PFSK-1 (cell line): Measurements from ENCODE around the gene FAM184B.

Experiments
- POLR2AphosphoS5 ChIP-seq: IDR thresholded peaks from 2 replicates; pipeline ENCODE4 v1.6.1; 2012; ENCODE audit warnings: low read depth, mild to moderate bottlenecking, control low read depth, low read length, moderate library complexity
- SIN3A ChIP-seq: IDR thresholded peaks from 2 replicates; pipeline ENCODE4 v1.6.1; 2012; ENCODE audit warnings: mild to moderate bottlenecking, low read length, moderate library complexity, borderline replicate concordance; ENCODE audit not compliant: insufficient read depth
- TAF1 ChIP-seq: IDR thresholded peaks from 2 replicates; pipeline ENCODE4 v1.6.1; 2012; ENCODE audit warnings: low read length, control low read depth, borderline replicate concordance; ENCODE audit not compliant: insufficient read depth
- TF ChIP-seq, protein P1 (sequence below), 2 experiments: IDR thresholded peaks; 2 replicates each; pipeline versions ENCODE4 v1.6.1 to v1.8.0; 2011 to 2012; ENCODE audit warnings: low read depth in 2 of 2, low read length in 2 of 2, control low read depth in 1 of 2, inconsistent platforms in 1 of 2, mild to moderate bottlenecking in 1 of 2, moderate library complexity in 1 of 2; ENCODE audit not compliant: insufficient read depth in 1 of 2

DNA sequence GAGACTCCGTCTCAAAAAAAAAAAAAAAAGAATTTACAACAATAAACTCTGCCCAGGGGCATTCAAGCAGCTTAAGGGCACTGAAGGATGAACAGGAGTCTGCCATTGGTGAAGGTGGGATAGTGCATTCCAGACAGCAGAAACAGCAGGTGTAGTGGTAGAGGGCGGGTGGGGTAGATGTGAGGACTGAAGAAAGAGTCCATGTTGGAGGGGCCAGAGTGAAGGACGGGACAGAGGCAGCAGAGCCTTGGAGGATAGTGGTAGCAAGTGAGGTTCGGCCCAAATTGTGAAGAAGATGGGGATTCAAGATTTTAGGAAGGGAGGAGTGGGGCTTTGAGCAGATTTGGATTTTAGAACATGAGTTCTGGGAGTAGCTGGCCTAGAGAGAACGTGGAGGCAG, 91.3 kb downstream of the FAM184B start:
- TF ChIP-seq, protein P1, sequence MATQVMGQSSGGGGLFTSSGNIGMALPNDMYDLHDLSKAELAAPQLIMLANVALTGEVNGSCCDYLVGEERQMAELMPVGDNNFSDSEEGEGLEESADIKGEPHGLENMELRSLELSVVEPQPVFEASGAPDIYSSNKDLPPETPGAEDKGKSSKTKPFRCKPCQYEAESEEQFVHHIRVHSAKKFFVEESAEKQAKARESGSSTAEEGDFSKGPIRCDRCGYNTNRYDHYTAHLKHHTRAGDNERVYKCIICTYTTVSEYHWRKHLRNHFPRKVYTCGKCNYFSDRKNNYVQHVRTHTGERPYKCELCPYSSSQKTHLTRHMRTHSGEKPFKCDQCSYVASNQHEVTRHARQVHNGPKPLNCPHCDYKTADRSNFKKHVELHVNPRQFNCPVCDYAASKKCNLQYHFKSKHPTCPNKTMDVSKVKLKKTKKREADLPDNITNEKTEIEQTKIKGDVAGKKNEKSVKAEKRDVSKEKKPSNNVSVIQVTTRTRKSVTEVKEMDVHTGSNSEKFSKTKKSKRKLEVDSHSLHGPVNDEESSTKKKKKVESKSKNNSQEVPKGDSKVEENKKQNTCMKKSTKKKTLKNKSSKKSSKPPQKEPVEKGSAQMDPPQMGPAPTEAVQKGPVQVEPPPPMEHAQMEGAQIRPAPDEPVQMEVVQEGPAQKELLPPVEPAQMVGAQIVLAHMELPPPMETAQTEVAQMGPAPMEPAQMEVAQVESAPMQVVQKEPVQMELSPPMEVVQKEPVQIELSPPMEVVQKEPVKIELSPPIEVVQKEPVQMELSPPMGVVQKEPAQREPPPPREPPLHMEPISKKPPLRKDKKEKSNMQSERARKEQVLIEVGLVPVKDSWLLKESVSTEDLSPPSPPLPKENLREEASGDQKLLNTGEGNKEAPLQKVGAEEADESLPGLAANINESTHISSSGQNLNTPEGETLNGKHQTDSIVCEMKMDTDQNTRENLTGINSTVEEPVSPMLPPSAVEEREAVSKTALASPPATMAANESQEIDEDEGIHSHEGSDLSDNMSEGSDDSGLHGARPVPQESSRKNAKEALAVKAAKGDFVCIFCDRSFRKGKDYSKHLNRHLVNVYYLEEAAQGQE (IDR thresholded peaks at IDR 0.05; ENCODE audit: insufficient read depth in 1 of 2, low read depth in 2 of 2, low read length in 2 of 2) = no peak
- TF ChIP-seq SIN3A (no peak), POLR2AphosphoS5 (no peak), TAF1 (no peak)
